IMR-90 (cell line): ENCODE data around the gene CIT. TPM values are rescaled to one million over a fixed set of nuclear protein-coding genes. Genes with fewer than 3 reads are reported as not detected.

Source experiments
- ATAC-seq: fragments of 200-7000 bp; cut with Tn5 transposase; 2 replicates; pipeline ENCODE4 v1.9.1; 2020; ENCODE audit warnings: low read depth, mild to moderate bottlenecking, moderate library complexity
- BruUV-seq: library from RNA; stranded (reverse); fragments of 400-500 nt; replicated peaks from 2 replicates; lab custom pipeline; 2021; lab: Mats Ljungman, UMichigan
- CTCF ChIA-PET: fragments of 300-600 bp; formaldehyde crosslinking; extraction: SDS; loops from one replicate; lab custom pipeline; 2021; ENCODE audit warnings: antibody characterized with exemption; lab: Yijun Ruan, JAX
- POLR2A ChIA-PET: fragments of 300-600 bp; sonication (Branson Sonifier 250); formaldehyde crosslinking; loops from one replicate; lab custom pipeline; 2022; ENCODE audit warnings: antibody characterized with exemption; ENCODE audit not compliant: unreplicated experiment; lab: Charles Lee
- DNase-seq: peaks from one replicate; pipeline ENCODE4 v3.0.0; 2013
- H2AFZ ChIP-seq: replicated peaks from 2 replicates; pipeline ENCODE3; 2013; ENCODE audit warnings: low read length, mild to moderate bottlenecking; ENCODE audit not compliant: poor library complexity
- H2AK5ac ChIP-seq: 2 replicates; pipeline ENCODE4 v1.6.1; 2013; ENCODE audit warnings: low read depth, low read length, inconsistent platforms
- H2AK9ac ChIP-seq: replicated peaks from 2 replicates; pipeline ENCODE3; 2013; ENCODE audit warnings: mild to moderate bottlenecking, low read depth, low read length, moderate library complexity; ENCODE audit not compliant: poor library complexity
- H2BK120ac ChIP-seq: 2 replicates; pipeline ENCODE4 v1.6.1; 2013; ENCODE audit warnings: low read depth, low read length, inconsistent platforms
- H2BK15ac ChIP-seq: 3 replicates; pipeline ENCODE4 v1.6.1; 2013; ENCODE audit warnings: low read depth, low read length, inconsistent platforms
- H2BK20ac ChIP-seq: 2 replicates; pipeline ENCODE4 v1.6.1; 2013; ENCODE audit warnings: low read depth, mild to moderate bottlenecking, inconsistent platforms, low read length, moderate library complexity
- H2BK5ac ChIP-seq: 2 replicates; pipeline ENCODE4 v1.6.1; 2013; ENCODE audit warnings: mild to moderate bottlenecking, low read depth, low read length, inconsistent platforms; ENCODE audit not compliant: poor library complexity, severe bottlenecking
- H3K14ac ChIP-seq: replicated peaks from 2 replicates; pipeline ENCODE4 v1.6.1; 2013; ENCODE audit warnings: low read depth, low read length, inconsistent platforms
- H3K18ac ChIP-seq: 2 replicates; pipeline ENCODE4 v1.6.1; 2013; ENCODE audit warnings: low read depth, low read length, control low read depth
- H3K23ac ChIP-seq: 2 replicates; pipeline ENCODE4 v1.6.1; 2013; ENCODE audit warnings: low read depth, low read length, inconsistent platforms
- H3K27ac ChIP-seq: 2 replicates; pipeline ENCODE4 v1.5.1; 2013; ENCODE audit warnings: mild to moderate bottlenecking, control low read depth, low read length; ENCODE audit not compliant: insufficient read depth
- H3K27me3 ChIP-seq: 2 replicates; pipeline ENCODE4 v1.6.1; 2013; ENCODE audit warnings: low read length; ENCODE audit not compliant: control insufficient read depth, insufficient read depth
- H3K36me3 ChIP-seq: 2 replicates; pipeline ENCODE4 v1.6.1; 2013; ENCODE audit warnings: low read length, mixed read lengths; ENCODE audit not compliant: control insufficient read depth, insufficient read depth
- H3K4ac ChIP-seq: 2 replicates; pipeline ENCODE4 v1.6.1; 2013; ENCODE audit warnings: low read depth, low read length, inconsistent platforms
- H3K4me1 ChIP-seq: 2 replicates; pipeline ENCODE4 v1.6.1; 2013; ENCODE audit warnings: low read length, mixed read lengths; ENCODE audit not compliant: control insufficient read depth, insufficient read depth
- H3K4me2 ChIP-seq: 2 replicates; pipeline ENCODE4 v1.6.1; 2013; ENCODE audit warnings: low read depth, mild to moderate bottlenecking, control low read depth, low read length, moderate library complexity
- H3K4me3 ChIP-seq: 2 replicates; pipeline ENCODE4 v1.5.1; 2013; ENCODE audit warnings: low read depth, mild to moderate bottlenecking, control low read depth, low read length, moderate library complexity; ENCODE audit not compliant: insufficient read depth
- H3K56ac ChIP-seq: 2 replicates; pipeline ENCODE4 v1.6.1; 2013; ENCODE audit warnings: low read length, inconsistent platforms; ENCODE audit not compliant: insufficient read depth; ENCODE audit errors: extremely low read depth
- H3K79me1 ChIP-seq, 2 experiments: 2 replicates each; pipeline ENCODE4 v1.6.1; 2013; ENCODE audit warnings: low read length in 2 of 2, inconsistent platforms in 1 of 2, low read depth in 1 of 2
- H3K9ac ChIP-seq: 2 replicates; pipeline ENCODE4 v1.6.1; 2013; ENCODE audit warnings: low read depth, low read length, control low read depth
- H3K9me1 ChIP-seq: 2 replicates; pipeline ENCODE4 v1.6.1; 2013; ENCODE audit warnings: low read length, inconsistent platforms; ENCODE audit not compliant: insufficient read depth
- H3K9me3 ChIP-seq: 2 replicates; pipeline ENCODE4 v1.6.1; 2013; ENCODE audit warnings: low read length; ENCODE audit not compliant: control insufficient read depth, insufficient read depth
- H4K20me1 ChIP-seq: 2 replicates; pipeline ENCODE4 v1.6.1; 2013; ENCODE audit warnings: low read length, inconsistent platforms; ENCODE audit not compliant: insufficient read depth
- H4K5ac ChIP-seq: 2 replicates; pipeline ENCODE4 v1.6.1; 2013; ENCODE audit warnings: mild to moderate bottlenecking, low read depth, low read length, control low read depth
- H4K8ac ChIP-seq, 2 experiments: 2 replicates each; pipeline ENCODE4 v1.6.1; 2013; ENCODE audit warnings: low read depth in 2 of 2, low read length in 2 of 2, control low read depth in 1 of 2, inconsistent platforms in 1 of 2
- H4K91ac ChIP-seq: 2 replicates; pipeline ENCODE4 v1.6.1; 2013; ENCODE audit warnings: low read depth, low read length, inconsistent platforms; ENCODE audit not compliant: insufficient read depth
- BHLHE40 ChIP-seq: fragments of 150-350 bp; IDR thresholded peaks from 2 replicates; pipeline ENCODE4 v1.6.1; 2016; ENCODE audit warnings: mild to moderate bottlenecking, low read depth, low read length
- CEBPB ChIP-seq: IDR thresholded peaks from 2 replicates; pipeline ENCODE4 v1.6.1; 2012; ENCODE audit warnings: low read depth, low read length, improper control_type of control experiment
- CHD1 ChIP-seq: IDR thresholded peaks from 2 replicates; pipeline ENCODE4 v1.6.1; 2012; ENCODE audit warnings: low read depth, low read length, improper control_type of control experiment
- CTCF ChIP-seq: conservative IDR thresholded peaks from 2 replicates; pipeline ENCODE4 v1.5.1; 2012; ENCODE audit warnings: mild to moderate bottlenecking, low read depth, low read length, improper control_type of control experiment
- ELK1 ChIP-seq: fragments of 150-350 bp; IDR thresholded peaks from 2 replicates; pipeline ENCODE4 v1.6.1; 2016; ENCODE audit warnings: low read depth, mild to moderate bottlenecking, low read length, moderate library complexity, borderline replicate concordance
- FOS ChIP-seq: fragments of 150-350 bp; IDR thresholded peaks from 2 replicates; pipeline ENCODE4 v1.6.1; 2016; ENCODE audit warnings: low read depth, low read length
- MAFK ChIP-seq: IDR thresholded peaks from 2 replicates; pipeline ENCODE4 v1.6.1; 2012; ENCODE audit warnings: low read depth, low read length, improper control_type of control experiment
- MAZ ChIP-seq: IDR thresholded peaks from 2 replicates; pipeline ENCODE4 v1.6.1; 2012; ENCODE audit warnings: low read depth, mild to moderate bottlenecking, low read length, improper control_type of control experiment, moderate library complexity, borderline replicate concordance
- MXI1 ChIP-seq: IDR thresholded peaks from 2 replicates; pipeline ENCODE4 v1.6.1; 2012; ENCODE audit warnings: low read depth, mild to moderate bottlenecking, low read length, moderate library complexity, borderline replicate concordance
- NFE2L2 ChIP-seq: fragments of 150-350 bp; IDR thresholded peaks from 2 replicates; pipeline ENCODE4 v1.6.1; 2016; ENCODE audit warnings: low read depth, mild to moderate bottlenecking, low read length
- POLR2A ChIP-seq: IDR thresholded peaks from 2 replicates; pipeline ENCODE4 v1.6.1; 2012; ENCODE audit warnings: mild to moderate bottlenecking, low read depth, low read length
- RAD21 ChIP-seq: IDR thresholded peaks from 2 replicates; pipeline ENCODE4 v1.6.1; 2012; ENCODE audit warnings: low read length, improper control_type of control experiment
- RCOR1 ChIP-seq: IDR thresholded peaks from 2 replicates; pipeline ENCODE4 v1.6.1; 2012; ENCODE audit warnings: mild to moderate bottlenecking, low read length, improper control_type of control experiment; ENCODE audit not compliant: insufficient replicate concordance
- RFX5 ChIP-seq: IDR thresholded peaks from 2 replicates; pipeline ENCODE4 v1.8.0; 2012; ENCODE audit warnings: low read depth, mild to moderate bottlenecking, low read length, moderate library complexity
- WGBS, 2 experiments: methylation state at CpG; one replicate each; pipeline versions ENCODE4 v1.1.5 to v1.1.7; 2013; ENCODE audit warnings: missing lambda C conversion rate in 2 of 2; ENCODE audit not compliant: insufficient read length in 1 of 2; ENCODE audit errors: extremely low coverage in 2 of 2; 5-methylcytosine and 5-hydroxymethylcytosine counted together
- dilution Hi-C: fragments of 300-500 bp; cut with HindIII; formaldehyde crosslinking; loops from one replicate; pipeline ENCODE4 v1.14.3; 2018; ENCODE audit warnings: low sequenced_read_pairs; ENCODE audit not compliant: unreplicated experiment
- in situ Hi-C: fragments of 300-500 bp; cut with MboI; formaldehyde crosslinking; loops from 3 replicates; pipeline ENCODE4 v1.14.3; 2019; ENCODE audit warnings: low sequenced_read_pairs, inconsistent platforms, mixed read lengths
- intact Hi-C: fragments of 100-400 bp; cut with micrococcal nuclease; formaldehyde crosslinking; loops from 2 replicates; pipeline ENCODE4 v1.10.0; 2022
- polyA plus RNA-seq, 3 experiments: library from polyadenylated mRNA; depleted of rRNA; stranded (reverse); fragments of >200 nt; gene quantifications; 2 replicates each; pipeline ENCODE4 v1.2.3, GENCODE V29; 2012; ENCODE audit warnings: low replicate concordance in 1 of 3
- total RNA-seq: library from RNA; depleted of rRNA; stranded (reverse); fragments of >200 nt; gene quantifications from 2 replicates; pipeline ENCODE4 v1.2.3, GENCODE V29; 2012

The CIT gene
- total and polyA plus RNA-seq, 2 of the 4 experiments (the other 2 are of a cell fraction): 13.1 to 21.0 TPM

- Histone ChIP-seq H3K9me1 (no peaks in the 10 kb centered on the region; the same call in 1 of the 2 replicates), H3K9ac (no peak overlapping the region), H4K8ac (no peak overlapping the region), H3K4ac (no peak overlapping the region), H3K9me3 (no peaks in the 10 kb centered on the region), H3K4me3 (no peak overlapping the region), H3K56ac (no peak overlapping the region), H2BK5ac (no peak overlapping the region), H2BK20ac (no peak overlapping the region), H2AK9ac (no peak overlapping the region), H3K4me2 (no peak overlapping the region), H3K4me1 (no peaks in the 10 kb centered on the region), H4K20me1 (no peaks in the 10 kb centered on the region), H3K23ac (no peak overlapping the region), H4K5ac (no peak overlapping the region), H2AK5ac (no peak overlapping the region), H3K27ac (no peak overlapping the region), H2BK120ac (no peak overlapping the region), H3K14ac (no peak overlapping the region), H2BK15ac (no peak overlapping the region), H3K79me1 (peaks cover 19 to 23% of the 10 kb centered on the region in 2 experiments), H3K18ac (no peak overlapping the region), H3K36me3 (peaks cover 29% of the 10 kb centered on the region), H2AFZ (no peak overlapping the region), H3K27me3 (no peaks in the 10 kb centered on the region), H4K91ac (no peak overlapping the region)
- no TSS peak for BruUV-seq
- in situ Hi-C loops (no loop called here), dilution Hi-C loops (no loop called here), intact Hi-C loops (no loop called here)
- WGBS, 2 experiments: no CpG with 5 or more reads among the region's 3 CpGs
- CTCF ChIA-PET: no interaction called here
- ATAC-seq (no peak), DNase-seq (no peak)
- POLR2A ChIA-PET: no interaction called here
- TF ChIP-seq NFE2L2 (no peak), FOS (no peak), RCOR1 (no peak), ELK1 (no peak), CEBPB (no peak), BHLHE40 (no peak), CTCF (no peak), RAD21 (no peak), POLR2A (no peak), CHD1 (no peak), MAFK (no peak), RFX5 (no peak), MXI1 (no peak), MAZ (no peak)
These were observed 206.1 kb downstream of the CIT start for GRCh38 chr12:119671070-119671469.
